GM12872 (cell line): Measurements from ENCODE around the gene NEAT1.

ENCODE experiments used
- TF ChIP-seq, protein P1 (sequence below): IDR thresholded peaks from 3 replicates; pipeline ENCODE4 v1.5.1; 2011; ENCODE audit warnings: low read depth, mild to moderate bottlenecking, low read length, moderate library complexity; ENCODE audit not compliant: insufficient read depth

NEAT1 gene

DNA sequence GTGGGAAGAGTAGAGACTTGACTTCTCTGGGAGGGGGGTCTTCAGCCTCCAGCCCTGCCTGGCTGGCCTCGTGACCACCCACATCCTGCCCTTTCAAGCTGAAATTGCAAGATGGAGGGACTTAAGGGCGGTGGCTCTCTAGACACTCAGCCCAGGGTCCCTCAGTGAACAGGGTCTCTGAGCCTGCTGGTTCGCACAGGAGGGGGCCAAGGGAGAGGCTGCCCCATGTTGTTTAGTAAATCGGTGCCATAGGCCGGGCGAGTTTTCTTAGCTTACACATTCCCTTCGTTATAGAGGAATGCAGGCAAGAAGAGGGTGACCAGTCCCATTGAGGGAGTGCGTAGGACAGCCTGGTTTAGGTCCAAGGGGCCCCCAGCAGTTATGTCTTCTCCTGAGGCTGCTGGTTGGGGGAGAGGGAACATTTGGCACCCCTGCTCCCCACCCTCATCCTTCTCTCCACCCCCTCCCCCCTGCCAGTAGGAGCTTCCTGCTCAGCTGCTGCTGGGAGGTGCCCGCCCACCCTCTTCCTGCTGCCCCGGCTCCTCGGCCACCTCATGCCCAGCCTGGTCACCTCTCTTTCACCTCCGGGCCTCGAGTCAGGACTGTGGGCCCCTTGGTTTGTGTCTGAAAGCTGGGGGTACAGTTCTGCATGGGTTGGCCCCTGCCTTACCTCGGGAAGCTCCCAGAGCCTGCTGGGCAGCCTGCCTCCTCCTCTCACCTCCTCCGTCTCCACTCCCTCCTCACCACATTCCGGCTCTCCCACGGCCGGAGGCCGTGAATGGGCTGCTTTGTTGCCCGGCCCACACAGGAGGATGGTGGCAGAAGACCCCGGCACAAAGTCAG is 32.3 kb upstream of the NEAT1 start:
- TF ChIP-seq, protein P1, sequence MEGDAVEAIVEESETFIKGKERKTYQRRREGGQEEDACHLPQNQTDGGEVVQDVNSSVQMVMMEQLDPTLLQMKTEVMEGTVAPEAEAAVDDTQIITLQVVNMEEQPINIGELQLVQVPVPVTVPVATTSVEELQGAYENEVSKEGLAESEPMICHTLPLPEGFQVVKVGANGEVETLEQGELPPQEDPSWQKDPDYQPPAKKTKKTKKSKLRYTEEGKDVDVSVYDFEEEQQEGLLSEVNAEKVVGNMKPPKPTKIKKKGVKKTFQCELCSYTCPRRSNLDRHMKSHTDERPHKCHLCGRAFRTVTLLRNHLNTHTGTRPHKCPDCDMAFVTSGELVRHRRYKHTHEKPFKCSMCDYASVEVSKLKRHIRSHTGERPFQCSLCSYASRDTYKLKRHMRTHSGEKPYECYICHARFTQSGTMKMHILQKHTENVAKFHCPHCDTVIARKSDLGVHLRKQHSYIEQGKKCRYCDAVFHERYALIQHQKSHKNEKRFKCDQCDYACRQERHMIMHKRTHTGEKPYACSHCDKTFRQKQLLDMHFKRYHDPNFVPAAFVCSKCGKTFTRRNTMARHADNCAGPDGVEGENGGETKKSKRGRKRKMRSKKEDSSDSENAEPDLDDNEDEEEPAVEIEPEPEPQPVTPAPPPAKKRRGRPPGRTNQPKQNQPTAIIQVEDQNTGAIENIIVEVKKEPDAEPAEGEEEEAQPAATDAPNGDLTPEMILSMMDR: no peak

DNA sequence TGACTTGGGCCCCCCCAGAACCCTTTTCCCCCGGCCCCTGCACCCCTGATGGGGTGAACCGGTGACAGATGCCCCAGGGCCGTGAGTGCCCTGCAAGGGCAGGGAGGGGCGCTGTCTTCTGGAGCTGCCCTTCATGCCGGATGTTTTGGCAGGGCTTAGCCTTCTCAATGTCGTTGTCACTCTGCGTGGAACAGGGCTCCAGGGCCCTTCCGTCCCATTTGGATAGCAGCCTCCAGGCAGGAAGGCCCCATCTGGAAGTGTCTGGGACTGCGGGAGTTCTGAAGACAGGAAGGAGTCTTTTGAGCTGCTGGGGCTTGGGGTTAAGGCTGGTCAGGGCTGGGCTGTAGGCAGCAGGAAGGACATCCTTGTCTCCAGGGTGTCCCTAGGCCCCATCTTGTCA is 31.6 kb upstream of the NEAT1 start:
- TF ChIP-seq, protein P1: no peak

DNA sequence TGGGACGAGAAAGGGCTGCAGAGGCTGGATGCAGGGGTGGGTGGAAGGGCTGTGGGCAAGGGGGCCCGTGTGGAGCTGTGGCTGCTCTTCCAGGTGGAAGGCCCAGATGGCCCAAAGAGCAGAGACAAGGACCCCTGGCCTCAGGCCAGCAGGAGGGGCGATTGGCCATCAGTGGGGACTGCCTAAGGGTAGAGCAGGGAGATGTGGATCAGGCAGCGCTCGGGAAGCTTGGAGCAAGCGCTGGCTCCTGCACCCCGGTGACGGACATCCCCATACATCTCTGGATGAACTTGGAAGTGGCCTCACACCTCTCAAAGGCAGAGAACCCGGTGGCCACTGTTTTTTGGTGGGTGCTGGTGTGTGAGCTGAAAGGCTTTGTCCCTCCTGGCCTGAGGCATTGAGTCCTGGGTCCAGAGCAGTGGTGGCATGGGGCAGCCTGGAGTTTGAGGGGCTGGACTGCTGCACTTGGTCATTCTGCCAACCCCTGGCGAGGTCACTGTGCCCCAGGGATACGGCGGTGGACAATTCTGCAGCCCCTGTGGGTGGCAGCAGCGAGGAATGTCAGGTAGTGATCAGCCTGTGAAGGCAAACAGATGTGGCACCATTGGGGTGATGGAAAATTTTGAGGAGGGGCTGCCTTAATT is 30.3 kb upstream of the NEAT1 start:
- TF ChIP-seq, protein P1: no peak

DNA sequence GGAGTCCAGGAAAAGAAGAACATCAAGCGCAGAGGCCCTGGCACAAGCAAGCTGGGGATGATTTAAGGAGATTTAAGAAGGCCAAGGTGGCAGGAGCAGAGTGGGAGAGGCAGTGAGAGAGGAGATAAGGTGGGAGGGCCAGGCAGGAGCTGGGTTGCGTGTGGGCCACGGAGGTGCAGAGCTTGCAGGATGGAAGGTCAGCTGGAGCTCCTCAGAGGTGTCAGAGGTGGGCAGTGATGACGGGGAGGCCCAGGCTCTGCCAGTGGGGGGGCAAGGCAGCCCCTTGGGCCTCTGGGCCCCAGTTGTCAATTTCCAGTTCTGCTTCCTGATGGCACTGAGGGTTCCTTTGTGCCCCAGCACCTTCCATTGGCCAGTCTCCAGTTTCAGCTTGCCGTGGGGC is 29.7 kb upstream of the NEAT1 start:
- TF ChIP-seq, protein P1: no peak

DNA sequence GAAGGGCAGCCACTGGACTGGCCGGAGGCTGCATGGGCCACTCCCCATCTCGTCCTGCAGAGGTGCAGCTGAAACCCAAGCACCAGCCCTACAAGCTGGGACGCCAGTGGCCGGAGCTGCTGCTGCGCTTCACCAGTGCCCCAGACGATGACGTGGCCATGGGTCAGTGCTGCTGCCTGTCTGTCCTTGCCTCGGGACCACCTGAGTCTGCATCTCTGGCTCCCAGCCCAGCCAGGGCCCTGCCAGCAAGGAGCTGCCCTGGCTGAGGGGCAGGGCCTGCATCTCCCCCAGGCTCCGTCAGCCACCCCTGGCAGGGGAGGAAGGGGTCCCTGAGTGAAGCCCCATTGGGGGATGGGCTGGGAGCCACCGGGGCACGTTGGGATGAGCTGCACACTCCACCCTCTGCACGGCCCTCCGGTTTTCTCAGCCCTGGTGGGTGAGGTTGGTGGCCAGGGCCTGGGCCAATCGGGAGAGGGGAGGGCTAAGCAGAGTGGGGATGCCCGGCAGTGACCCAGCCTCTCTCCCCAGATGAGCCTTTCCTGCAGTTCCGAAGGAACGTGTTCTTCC is 29.0 kb upstream of the NEAT1 start:
- TF ChIP-seq, protein P1: no peak

DNA sequence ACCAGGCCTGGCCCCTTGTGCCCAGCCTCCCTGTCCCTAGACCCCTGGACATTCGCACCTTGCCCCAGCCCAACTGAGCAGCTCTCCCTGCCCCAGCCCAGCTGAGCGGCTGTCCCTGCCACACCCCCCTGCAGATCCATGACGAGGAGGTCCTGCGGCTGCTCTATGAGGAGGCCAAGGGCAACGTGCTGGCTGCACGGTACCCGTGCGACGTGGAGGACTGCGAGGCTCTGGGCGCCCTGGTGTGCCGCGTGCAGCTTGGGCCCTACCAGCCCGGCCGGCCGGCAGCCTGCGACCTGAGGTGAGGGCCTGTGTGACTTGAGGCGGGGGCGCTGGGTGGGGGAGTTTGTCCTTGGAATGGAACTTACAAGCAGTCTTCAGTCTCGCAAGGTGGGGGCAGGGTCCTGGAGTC is 28.5 kb upstream of the NEAT1 start:
- TF ChIP-seq, protein P1: no peak

DNA sequence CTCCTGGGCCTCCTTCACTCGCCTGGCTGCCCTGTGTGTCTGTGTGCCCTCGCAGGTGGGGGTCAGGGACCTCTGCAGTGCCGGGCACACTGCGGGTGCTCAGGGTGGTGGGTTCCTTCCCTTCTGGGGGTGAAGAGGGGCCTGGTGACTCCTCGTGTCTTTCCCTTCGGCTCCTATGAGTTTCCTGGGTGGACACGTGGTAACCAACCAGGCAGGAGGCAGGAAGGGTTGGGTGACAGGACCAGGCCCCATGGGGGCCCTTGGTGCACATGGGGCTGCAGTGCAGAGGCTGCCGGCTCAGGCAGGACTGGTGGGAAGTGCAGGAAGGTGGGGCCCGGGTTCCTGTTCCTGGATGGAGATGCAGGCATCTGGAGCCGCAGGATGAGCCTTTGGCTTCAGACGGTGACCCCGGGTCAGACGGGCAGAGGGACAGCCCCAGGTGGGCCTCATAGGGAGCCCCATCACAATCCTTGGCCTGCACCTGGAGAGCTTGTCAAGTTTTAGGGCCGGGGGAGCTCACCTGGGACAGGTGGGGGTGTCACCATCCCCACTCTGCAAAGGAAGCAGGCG is 26.6 kb upstream of the NEAT1 start:
- TF ChIP-seq, protein P1: no peak
